ENCODE results near the gene PIGB. TPM values are rescaled to one million over a fixed set of nuclear protein-coding genes. Genes with fewer than 3 reads are reported as not detected.

The PIGB gene
- total RNA-seq, 1 donor from 2014 or later: 8.9 TPM

DNA sequence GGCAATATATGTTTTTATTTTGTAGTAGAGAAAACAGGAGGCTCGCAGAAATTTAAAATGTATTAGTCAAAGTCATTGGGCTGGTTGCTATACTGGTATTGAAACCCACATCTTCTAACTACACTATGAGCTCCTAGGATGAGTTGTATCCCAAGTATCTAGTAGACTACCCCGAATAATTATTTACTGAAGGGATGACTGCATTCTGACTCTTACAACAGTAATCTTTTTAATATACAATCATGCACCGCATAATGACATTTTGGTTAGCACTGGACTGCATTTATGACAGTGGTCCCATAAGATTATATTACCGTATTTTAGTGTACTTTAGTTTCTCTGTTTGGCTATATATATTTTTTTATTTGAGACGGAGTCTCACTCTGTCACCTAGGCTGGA lies 15.3 kb downstream of the PIGB start:
- H3K4me1 Mint-ChIP-seq (ENCODE audit: low read depth): no peaks in the 10 kb centered on the region
- H3K36me3 Mint-ChIP-seq (ENCODE audit: low read depth): peaks cover 9% of the 10 kb centered on the region
- no peaks in the 10 kb centered on the region for H3K27me3 Mint-ChIP-seq (ENCODE audit: low read depth)
- H3K9me3 Mint-ChIP-seq (ENCODE audit: low read depth): no peaks in the 10 kb centered on the region
- H3K27ac Mint-ChIP-seq (ENCODE audit: unreplicated experiment): no peak overlapping the region
- H3K4me3 Mint-ChIP-seq (ENCODE audit: unreplicated experiment): no peak overlapping the region
- TF ChIP-seq, protein P1, sequence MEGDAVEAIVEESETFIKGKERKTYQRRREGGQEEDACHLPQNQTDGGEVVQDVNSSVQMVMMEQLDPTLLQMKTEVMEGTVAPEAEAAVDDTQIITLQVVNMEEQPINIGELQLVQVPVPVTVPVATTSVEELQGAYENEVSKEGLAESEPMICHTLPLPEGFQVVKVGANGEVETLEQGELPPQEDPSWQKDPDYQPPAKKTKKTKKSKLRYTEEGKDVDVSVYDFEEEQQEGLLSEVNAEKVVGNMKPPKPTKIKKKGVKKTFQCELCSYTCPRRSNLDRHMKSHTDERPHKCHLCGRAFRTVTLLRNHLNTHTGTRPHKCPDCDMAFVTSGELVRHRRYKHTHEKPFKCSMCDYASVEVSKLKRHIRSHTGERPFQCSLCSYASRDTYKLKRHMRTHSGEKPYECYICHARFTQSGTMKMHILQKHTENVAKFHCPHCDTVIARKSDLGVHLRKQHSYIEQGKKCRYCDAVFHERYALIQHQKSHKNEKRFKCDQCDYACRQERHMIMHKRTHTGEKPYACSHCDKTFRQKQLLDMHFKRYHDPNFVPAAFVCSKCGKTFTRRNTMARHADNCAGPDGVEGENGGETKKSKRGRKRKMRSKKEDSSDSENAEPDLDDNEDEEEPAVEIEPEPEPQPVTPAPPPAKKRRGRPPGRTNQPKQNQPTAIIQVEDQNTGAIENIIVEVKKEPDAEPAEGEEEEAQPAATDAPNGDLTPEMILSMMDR (IDR thresholded peaks at IDR 0.05): no peak
- no peak for DNase-seq (ENCODE audit: low spot score)

DNA sequence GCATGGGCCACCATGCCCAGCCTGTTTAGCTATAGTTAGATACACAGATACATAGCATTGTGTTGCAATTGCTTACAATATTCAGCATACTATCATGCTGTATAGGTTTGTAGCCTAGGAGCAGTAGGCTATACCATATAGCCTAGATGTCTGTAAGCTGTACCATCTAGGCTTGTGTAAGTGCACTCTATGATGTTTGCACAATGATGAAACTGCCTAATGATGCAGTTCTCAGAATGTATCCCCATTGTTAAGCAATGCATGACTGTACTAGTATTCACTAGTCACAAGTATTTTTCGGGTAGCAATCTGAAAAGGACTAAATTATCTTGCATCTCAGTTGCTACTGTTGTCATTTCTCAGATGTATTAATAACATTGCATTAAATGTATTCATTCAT lies 16.0 kb downstream of the PIGB start:
- H3K4me1 Mint-ChIP-seq (ENCODE audit: low read depth): no peaks in the 10 kb centered on the region
- DNase-seq (ENCODE audit: low spot score): no peak
- TF ChIP-seq, protein P1 (IDR thresholded peaks at IDR 0.05): no peak
- H3K27me3 Mint-ChIP-seq (ENCODE audit: low read depth): no peaks in the 10 kb centered on the region
- no peak overlapping the region for H3K4me3 Mint-ChIP-seq (ENCODE audit: unreplicated experiment)
- H3K9me3 Mint-ChIP-seq (ENCODE audit: low read depth): no peaks in the 10 kb centered on the region
- no peak overlapping the region for H3K27ac Mint-ChIP-seq (ENCODE audit: unreplicated experiment)
- peaks cover 11% of the 10 kb centered on the region for H3K36me3 Mint-ChIP-seq (ENCODE audit: low read depth)

DNA sequence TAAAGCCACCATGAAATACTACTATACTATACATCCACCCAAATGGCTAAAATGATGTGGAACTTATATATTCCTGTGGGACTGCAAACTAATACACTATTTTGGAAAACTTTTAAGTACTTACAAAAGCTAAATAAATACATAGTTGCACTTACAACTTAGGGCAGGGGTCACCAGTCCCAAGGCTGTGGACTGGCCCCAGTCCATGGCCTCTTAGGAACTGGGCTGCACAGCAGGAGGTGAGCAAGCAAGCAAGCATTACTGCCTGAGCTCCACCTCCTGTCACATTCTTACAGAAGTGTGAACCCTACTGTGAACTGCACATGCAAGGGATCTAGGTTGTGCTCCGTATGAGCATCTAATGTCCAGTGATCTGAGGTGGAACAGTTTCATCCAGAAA lies 18.1 kb downstream of the PIGB start:
- no peak for DNase-seq (ENCODE audit: low spot score)
- TF ChIP-seq, protein P1 (IDR thresholded peaks at IDR 0.05): no peak
- Mint-ChIP-seq H3K36me3 (ENCODE audit: low read depth) (peaks cover 9% of the 10 kb centered on the region), H3K27me3 (ENCODE audit: low read depth) (no peaks in the 10 kb centered on the region), H3K27ac (ENCODE audit: unreplicated experiment) (no peak overlapping the region), H3K4me1 (ENCODE audit: low read depth) (no peaks in the 10 kb centered on the region), H3K4me3 (ENCODE audit: unreplicated experiment) (no peak overlapping the region), H3K9me3 (ENCODE audit: low read depth) (no peaks in the 10 kb centered on the region)

DNA sequence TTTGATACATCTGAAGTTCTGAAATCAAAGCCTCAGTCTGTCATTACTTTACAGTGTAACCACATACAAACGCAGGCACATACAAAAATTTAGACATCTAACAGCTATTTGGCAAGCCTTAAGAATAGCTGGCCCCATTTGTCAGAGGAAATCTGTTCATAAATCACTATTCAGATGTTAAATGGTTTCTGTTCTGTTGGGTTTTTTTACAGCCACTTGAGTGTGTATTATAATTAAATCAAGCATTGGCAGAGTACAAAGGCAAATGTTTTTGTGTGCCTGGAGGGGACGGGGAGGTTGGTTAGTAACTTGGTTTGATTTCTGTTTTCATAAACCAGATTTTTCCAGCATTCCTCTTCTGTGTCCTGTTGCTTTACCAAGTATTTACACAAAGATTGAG lies 24.1 kb downstream of the PIGB start:
- H3K4me1 Mint-ChIP-seq (ENCODE audit: low read depth): peaks cover 21% of the 10 kb centered on the region
- H3K27me3 Mint-ChIP-seq (ENCODE audit: low read depth): no peaks in the 10 kb centered on the region
- DNase-seq (ENCODE audit: low spot score): no peak
- H3K4me3 Mint-ChIP-seq (ENCODE audit: unreplicated experiment): no peak overlapping the region
- TF ChIP-seq, protein P1 (IDR thresholded peaks at IDR 0.05): no peak
- H3K36me3 Mint-ChIP-seq (ENCODE audit: low read depth): peaks cover 5% of the 10 kb centered on the region
- no peaks in the 10 kb centered on the region for H3K9me3 Mint-ChIP-seq (ENCODE audit: low read depth)
- peak overlapping the region; percentile 74 for H3K27ac Mint-ChIP-seq (ENCODE audit: unreplicated experiment)

DNA sequence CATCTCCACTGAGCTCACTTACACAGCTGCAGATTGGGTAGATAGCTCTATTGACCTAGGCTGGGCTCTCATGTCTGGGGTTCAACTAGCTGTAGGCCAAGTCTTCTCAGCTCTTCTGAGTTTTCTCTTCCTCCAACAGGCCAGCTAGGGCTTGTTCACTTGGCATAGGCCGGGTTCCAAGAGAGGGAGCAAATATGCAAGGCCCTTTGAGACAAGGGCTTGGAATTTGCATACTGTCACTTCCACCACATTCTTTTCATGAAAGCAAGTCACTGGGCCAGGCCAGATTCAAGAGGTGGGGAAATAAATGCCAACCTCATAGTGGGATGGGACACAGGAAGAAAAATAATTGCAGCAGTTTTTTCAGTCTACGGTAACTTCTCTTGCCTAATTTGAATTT lies 25.2 kb downstream of the PIGB start:
- Mint-ChIP-seq H3K27ac (ENCODE audit: unreplicated experiment) (peak overlapping the region; percentile 43), H3K4me1 (ENCODE audit: low read depth) (peaks cover 21% of the 10 kb centered on the region), H3K4me3 (ENCODE audit: unreplicated experiment) (no peak overlapping the region), H3K27me3 (ENCODE audit: low read depth) (no peaks in the 10 kb centered on the region), H3K9me3 (ENCODE audit: low read depth) (no peaks in the 10 kb centered on the region), H3K36me3 (ENCODE audit: low read depth) (peaks cover 6% of the 10 kb centered on the region)
- no peak for DNase-seq (ENCODE audit: low spot score)
- TF ChIP-seq, protein P1 (IDR thresholded peaks at IDR 0.05): no peak
